ENCODE results near the gene SYT6. TPM values are rescaled to one million over a fixed set of nuclear protein-coding genes. Genes with fewer than 3 reads are reported as not detected.

Gene SYT6
- total RNA-seq, 1 donor from 2014 or later, result not detected

DNA sequence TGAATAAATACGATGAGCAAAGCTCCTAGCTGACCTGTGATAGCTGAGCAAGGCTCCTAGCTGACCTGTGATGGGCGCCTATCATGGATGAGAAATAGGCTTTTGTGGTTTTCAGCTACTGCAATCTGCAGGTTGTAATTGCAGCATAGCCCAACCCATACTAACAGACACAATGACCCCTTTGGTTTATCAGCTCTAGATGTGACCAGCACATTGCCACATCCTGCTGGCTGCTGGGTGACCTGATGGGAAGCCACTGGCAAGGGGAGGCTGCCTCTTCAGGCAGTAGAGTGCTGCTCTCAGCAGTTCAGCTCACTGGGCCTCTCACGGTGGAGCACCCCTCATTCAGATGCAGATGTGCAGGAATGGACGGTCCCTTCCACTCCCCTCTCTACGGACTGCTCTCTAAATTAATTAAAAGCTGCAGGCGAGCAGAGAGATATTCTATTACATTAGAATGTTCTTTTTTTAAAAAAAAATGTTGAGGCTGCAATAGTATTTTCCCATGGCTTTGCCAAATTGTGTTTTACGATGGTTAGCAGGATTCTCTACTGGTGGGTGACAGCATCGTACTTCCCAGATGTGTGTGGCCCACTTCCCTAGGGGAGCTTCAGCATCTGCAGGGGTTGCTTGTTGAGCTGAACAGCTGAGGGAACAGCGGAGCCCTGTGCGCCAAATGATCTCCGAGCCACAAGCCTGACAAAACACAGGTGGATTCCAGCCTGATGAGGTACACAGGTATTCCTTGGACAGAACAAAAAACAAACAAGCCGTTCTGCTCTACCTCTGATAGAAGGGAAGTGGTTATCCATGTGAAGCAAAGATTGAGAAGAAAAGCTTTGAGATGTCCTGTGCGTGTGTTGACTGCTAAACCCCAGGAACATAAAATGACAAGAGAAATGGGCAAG lies 65.0 kb downstream of the SYT6 start:
- DNase-seq (ENCODE audit: low read depth), result no peak
- Histone ChIP-seq H3K27me3 (ENCODE audit: control insufficient read depth, insufficient read depth, low read length) (peaks cover 8% of the 10 kb centered on the region), H3K36me3 (ENCODE audit: control insufficient read depth, insufficient read depth, low read length) (no peaks in the 10 kb centered on the region), H3K4me3 (ENCODE audit: low read depth, low read length) (no peak overlapping the region)
- TF ChIP-seq CTCF (IDR thresholded peaks at IDR 0.05; ENCODE audit: insufficient read depth, low read length, poor library complexity, severe bottlenecking), result no peak

GRCh38 chr1:114087495-114087894 lies 66.2 kb downstream of the SYT6 start:
- Histone ChIP-seq H3K27me3 (ENCODE audit: control insufficient read depth, insufficient read depth, low read length) (peaks cover 10% of the 10 kb centered on the region), H3K4me3 (ENCODE audit: low read depth, low read length) (no peak overlapping the region), H3K36me3 (ENCODE audit: control insufficient read depth, insufficient read depth, low read length) (no peaks in the 10 kb centered on the region)
- DNase-seq (ENCODE audit: low read depth), result no peak
- TF ChIP-seq CTCF (IDR thresholded peaks at IDR 0.05; ENCODE audit: insufficient read depth, low read length, poor library complexity, severe bottlenecking), result no peak

DNA sequence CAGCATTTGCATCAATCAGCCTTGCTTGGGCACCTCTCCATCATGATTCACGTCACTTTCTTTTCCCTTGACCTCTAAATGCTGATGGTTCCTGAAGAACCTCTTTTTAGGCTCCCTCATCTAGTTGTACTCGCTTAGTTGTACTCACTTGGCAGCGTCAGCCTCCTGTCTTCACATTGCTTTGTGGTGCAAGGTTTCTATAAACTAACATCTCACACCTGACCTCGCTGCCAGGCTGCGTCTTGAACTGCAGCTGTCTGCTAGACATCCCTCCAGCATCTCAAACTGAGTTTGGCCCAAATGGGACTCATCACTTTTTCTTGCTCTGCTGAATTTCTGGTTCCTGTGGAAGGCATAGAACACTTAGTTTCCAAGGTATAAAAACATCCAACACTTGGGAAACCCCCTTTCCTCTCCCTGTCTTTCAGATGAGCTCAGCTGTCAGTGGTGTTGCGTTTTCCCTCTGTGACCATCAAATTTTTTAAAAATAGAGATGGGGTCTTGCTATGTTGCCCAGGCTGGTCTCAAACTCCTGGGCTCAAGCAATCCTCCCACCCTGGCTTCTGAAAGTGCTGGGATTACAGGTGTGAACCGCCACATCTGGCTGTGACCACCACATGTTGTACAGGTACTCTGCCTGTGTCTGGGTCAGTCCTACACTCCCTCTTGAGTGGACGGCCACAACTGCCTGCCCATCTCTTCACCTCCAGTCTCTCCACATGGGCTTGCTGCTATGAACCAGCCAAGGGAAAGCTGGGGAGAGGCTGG lies 66.9 kb downstream of the SYT6 start:
- DNase-seq (ENCODE audit: low read depth), result no peak
- Histone ChIP-seq H3K27me3 (ENCODE audit: control insufficient read depth, insufficient read depth, low read length) (peaks cover 10% of the 10 kb centered on the region), H3K4me3 (ENCODE audit: low read depth, low read length) (no peak overlapping the region), H3K36me3 (ENCODE audit: control insufficient read depth, insufficient read depth, low read length) (no peaks in the 10 kb centered on the region)
- no peak for TF ChIP-seq CTCF (IDR thresholded peaks at IDR 0.05; ENCODE audit: insufficient read depth, low read length, poor library complexity, severe bottlenecking)

GRCh38 chr1:114082867-114083585 lies 70.6 kb downstream of the SYT6 start:
- no peak for DNase-seq (ENCODE audit: low read depth)

DNA sequence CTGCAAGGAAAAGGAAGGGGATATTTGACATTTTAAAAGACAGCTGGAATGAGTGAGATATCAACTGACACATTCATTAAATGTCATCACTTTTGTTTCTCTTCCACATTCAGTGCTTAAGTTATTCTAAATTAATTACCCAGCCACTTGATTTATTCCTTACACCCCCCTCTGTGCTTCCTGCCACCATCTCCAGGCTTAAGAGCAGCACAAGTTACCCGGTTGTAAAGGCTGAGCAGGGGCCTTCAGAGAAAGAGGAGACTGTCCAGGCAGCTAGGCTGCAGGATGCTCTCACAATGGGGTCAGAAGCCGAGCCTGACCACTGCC lies 71.4 kb downstream of the SYT6 start:
- peaks cover 4% of the 10 kb centered on the region for H3K27me3 ChIP-seq (ENCODE audit: control insufficient read depth, insufficient read depth, low read length)
- H3K36me3 ChIP-seq (ENCODE audit: control insufficient read depth, insufficient read depth, low read length), result no peaks in the 10 kb centered on the region
- no peak overlapping the region for H3K4me3 ChIP-seq (ENCODE audit: low read depth, low read length)
- TF ChIP-seq CTCF (IDR thresholded peaks at IDR 0.05; ENCODE audit: insufficient read depth, low read length, poor library complexity, severe bottlenecking), result no peak
- no peak for DNase-seq (ENCODE audit: low read depth)

More at GRCh38 chr1:114082867-114083585, 70.6 kb downstream of the SYT6 start:
- H3K27me3 ChIP-seq (ENCODE audit: control insufficient read depth, insufficient read depth, low read length), result peaks cover 6% of the 10 kb centered on the region
- no peaks in the 10 kb centered on the region for H3K36me3 ChIP-seq (ENCODE audit: control insufficient read depth, insufficient read depth, low read length)
- no peak for TF ChIP-seq CTCF (IDR thresholded peaks at IDR 0.05; ENCODE audit: insufficient read depth, low read length, poor library complexity, severe bottlenecking)
- no peak overlapping the region for H3K4me3 ChIP-seq (ENCODE audit: low read depth, low read length)
